Astrocyte of the spinal cord (primary cell): ENCODE measurements around the gene MSMO1.

Source experiments
- DNase-seq: peaks from one replicate; pipeline ENCODE4 v3.0.0; 2011; ENCODE audit warnings: low read depth, low spot score
- H3K4me3 ChIP-seq: 2 replicates; pipeline ENCODE4 v1.5.1; 2011; ENCODE audit warnings: low read depth, mild to moderate bottlenecking, low read length, moderate library complexity
- in situ Hi-C: cut with HindIII; loops from 2 replicates; pipeline ENCODE4 v1.10.0; 2017; ENCODE audit warnings: low sequenced_read_pairs
- TF ChIP-seq, protein P1 (sequence below): IDR thresholded peaks from 2 replicates; pipeline ENCODE4 v1.5.1; 2012; ENCODE audit warnings: low read depth, mild to moderate bottlenecking, low read length, inconsistent platforms

Gene MSMO1

GRCh38 chr4:165324236-165324917 lies 3.1 kb upstream of the MSMO1 start:
- H3K4me3 ChIP-seq: no peak overlapping the region
- TF ChIP-seq, protein P1, sequence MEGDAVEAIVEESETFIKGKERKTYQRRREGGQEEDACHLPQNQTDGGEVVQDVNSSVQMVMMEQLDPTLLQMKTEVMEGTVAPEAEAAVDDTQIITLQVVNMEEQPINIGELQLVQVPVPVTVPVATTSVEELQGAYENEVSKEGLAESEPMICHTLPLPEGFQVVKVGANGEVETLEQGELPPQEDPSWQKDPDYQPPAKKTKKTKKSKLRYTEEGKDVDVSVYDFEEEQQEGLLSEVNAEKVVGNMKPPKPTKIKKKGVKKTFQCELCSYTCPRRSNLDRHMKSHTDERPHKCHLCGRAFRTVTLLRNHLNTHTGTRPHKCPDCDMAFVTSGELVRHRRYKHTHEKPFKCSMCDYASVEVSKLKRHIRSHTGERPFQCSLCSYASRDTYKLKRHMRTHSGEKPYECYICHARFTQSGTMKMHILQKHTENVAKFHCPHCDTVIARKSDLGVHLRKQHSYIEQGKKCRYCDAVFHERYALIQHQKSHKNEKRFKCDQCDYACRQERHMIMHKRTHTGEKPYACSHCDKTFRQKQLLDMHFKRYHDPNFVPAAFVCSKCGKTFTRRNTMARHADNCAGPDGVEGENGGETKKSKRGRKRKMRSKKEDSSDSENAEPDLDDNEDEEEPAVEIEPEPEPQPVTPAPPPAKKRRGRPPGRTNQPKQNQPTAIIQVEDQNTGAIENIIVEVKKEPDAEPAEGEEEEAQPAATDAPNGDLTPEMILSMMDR: no peak
- DNase-seq: no peak
- in situ Hi-C loops: no loop called here

DNA sequence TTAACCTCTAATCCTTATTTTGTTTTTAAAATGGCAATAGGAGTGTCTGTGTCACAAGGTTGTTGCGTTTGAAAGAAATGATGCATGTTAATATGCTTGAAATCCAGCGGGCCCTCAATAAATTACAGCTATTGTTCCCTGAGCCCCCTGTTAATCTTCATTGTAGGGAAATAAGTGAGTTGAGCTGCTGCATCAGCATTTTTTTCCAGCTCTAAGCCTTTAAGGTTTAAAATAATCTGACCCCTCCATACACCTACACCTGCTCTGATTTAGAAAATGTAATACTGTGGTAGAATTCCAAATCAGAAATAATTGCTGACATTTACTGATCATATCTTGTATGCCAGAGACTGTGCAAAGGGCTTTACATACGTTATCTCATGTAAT lies 2.6 kb upstream of the MSMO1 start:
- no peak overlapping the region for H3K4me3 ChIP-seq
- no peak for DNase-seq
- in situ Hi-C loops: no loop called here

DNA sequence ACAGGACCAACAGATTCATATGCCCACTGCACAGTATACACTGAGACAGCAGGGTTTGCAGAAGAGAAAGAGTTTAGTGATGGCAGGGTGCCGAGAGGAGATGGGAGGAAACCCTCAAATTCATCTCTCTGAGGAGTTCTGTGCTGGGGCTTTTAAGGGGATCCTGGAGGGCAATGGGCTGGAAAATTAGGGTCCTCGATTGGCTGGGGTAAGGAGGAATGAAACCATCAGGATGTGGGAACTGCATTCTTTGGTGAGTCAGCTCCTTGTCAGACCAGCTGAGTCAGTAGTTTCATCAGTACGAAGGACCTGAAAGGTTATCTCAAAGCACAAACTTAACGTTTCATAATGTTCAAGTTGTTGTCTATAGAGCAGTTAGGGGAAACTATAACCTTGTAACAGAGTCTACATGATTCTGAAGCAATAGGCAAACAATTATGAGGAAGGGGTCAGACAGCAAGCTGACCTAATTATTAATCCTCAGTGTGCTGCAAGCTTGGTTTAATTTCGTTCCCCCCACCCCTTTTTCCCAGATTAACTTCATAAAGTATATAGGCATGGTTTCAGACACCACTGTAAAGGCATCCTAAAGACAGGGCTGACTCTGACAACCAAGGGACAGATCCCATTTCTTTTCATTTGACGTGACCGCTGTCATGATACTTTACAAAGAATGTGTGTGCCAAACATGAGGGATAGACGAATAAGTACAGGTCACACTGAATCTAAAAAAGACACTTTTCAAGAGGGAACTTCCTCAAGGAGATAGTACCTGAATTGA lies 1.5 kb upstream of the MSMO1 start:
- peak; percentile 84 for DNase-seq
- no peak overlapping the region for H3K4me3 ChIP-seq
- in situ Hi-C loops: no loop called here
- TF ChIP-seq, protein P1: no peak

More for the DNA sequence above, 2.6 kb upstream of the MSMO1 start:
- TF ChIP-seq, protein P1: no peak

- TF ChIP-seq, protein P1: no peak
- H3K4me3 ChIP-seq: peak overlapping the region; percentile 49
- in situ Hi-C loops: no loop called here
- DNase-seq: no peak
These were observed 648 bp upstream of the MSMO1 start for GRCh38 chr4:165326831-165327210.

DNA sequence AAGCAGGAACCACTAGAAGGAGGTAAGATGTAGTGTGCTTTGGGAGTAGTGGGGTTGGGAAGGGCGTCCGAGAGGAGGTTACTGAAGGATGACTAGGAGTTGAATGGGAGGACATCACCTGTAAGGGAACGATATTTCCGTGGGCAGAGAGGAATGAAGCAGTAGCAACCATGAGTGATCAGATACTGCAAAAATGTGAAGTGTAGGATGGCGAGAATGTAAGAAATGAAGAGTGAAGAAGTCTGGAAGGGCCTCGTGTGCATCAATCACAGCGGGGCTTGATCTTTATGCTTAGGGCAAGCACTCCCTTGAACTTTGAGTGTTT lies 594 bp downstream of the MSMO1 start:
- peak overlapping the region; percentile 90 for H3K4me3 ChIP-seq
- DNase-seq: no peak
- in situ Hi-C loops: no loop called here
- TF ChIP-seq, protein P1: no peak

DNA sequence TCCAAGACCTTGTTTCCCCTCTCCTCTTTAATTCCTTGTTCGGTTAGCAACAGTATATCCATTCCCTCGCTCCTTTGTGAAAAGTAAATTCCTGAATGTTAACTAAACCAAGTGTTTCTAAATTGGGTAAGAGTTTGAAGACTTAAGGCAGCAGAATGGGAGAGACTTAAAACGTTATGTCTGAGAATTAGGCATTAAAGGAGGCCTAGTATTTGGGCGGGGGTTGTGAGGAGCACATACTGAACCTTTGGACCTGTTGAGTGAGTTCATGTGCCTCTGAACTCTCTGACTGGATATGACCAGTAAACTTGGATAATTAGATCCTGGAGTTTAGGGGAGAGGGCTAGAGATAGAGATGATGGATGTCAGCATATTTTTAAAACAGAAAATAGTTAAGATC lies 1.2 kb downstream of the MSMO1 start:
- in situ Hi-C loops: no loop called here
- DNase-seq: peak; percentile 14
- H3K4me3 ChIP-seq: peak overlapping the region; percentile 90
- TF ChIP-seq, protein P1: no peak
